COLO829 (cell line): ENCODE data around the gene PCCA.
"Not testable (repeated sequence)": the region's sequence is repeated elsewhere in the genome, so short reads cannot be mapped to it uniquely, and the experiment has no call there.

Experiments
- DNase-seq: peaks from one replicate; pipeline ENCODE4 v3.0.0; 2012; ENCODE audit warnings: low spot score

The PCCA gene

GRCh38 chr13:100304229-100304628 is 215.3 kb downstream of the PCCA start:
- no peak for DNase-seq

DNA sequence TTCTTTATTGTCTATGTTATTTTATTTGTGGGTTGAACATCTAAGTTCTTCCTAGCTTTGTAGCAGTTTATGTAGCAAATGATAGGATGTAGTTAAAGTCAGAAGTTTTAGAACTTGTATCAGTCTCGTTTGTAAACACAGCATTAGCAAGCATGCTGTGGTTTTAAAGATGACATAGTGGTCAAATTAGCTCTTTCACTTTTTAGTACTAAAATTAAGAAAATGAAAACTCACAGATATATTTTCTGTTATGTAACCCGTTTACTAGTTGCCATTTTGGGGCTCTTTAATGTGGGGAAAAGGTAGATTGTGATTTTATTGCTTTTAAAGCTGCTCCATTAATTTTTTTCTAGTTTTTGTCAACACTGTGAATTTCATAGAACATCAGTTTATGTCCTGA is 216.5 kb downstream of the PCCA start:
- no peak for DNase-seq

- no peak for DNase-seq
Measured at GRCh38 chr13:100306030-100306429, 217.1 kb downstream of the PCCA start.

GRCh38 chr13:100306434-100306999 is 217.6 kb downstream of the PCCA start:
- no peak for DNase-seq

DNA sequence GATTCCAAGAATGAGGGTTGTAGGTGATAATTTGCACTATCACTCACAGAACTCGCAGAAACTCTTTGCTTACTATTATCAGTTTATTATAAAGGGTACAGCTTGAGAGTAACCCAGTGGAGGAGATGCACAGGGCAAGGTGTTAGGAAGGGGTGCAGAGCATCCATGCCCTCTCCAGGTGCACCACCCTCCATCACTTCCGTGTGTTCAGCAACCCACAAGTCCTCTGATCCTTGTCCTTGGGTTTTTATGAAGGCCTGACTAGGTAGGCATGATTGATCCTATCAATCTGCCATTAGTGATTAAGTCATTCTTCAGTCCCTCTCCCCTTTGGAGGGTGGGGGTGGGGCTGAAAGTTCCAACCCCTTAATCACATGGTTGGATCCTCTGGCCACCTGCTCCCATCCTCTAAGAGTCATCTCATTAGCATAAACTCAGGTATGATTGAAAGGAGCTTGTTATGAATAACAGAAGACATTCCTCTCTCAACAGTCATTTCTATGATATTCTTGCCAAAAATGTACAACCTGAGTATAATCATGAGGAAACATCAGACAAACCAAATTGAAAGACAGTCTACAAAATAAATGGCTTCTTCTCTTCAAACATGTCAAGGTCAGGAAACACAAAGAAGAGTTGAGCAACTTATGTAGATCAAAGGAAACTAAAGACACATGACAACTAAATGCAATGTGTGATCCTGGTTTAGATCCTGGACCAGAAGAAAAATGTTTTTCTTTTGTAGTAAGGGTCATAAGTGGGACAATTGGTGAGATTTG is 225.4 kb downstream of the PCCA start:
- DNase-seq, result no peak

DNA sequence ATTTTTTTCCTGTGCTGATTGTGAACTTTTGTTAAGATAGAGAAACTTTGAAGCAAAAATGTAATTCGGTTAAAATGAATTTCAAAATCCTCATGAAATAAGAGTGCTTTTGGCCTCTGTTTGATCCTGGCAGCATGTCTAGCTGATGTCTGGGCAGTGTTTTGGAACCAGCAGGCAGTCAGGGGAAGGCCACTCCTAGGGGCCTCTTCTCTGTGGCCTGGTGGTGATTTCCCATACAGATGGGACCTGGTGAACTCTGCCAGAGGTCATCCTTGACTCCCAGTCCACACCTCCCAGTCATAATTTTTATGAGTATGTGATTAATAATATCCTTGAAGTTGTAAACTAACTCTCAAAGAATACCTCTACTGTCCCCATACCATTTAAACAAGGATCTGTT is 226.6 kb downstream of the PCCA start:
- no peak for DNase-seq

GRCh38 chr13:100318473-100318872 is 229.6 kb downstream of the PCCA start:
- DNase-seq, result not testable (repeated sequence)

DNA sequence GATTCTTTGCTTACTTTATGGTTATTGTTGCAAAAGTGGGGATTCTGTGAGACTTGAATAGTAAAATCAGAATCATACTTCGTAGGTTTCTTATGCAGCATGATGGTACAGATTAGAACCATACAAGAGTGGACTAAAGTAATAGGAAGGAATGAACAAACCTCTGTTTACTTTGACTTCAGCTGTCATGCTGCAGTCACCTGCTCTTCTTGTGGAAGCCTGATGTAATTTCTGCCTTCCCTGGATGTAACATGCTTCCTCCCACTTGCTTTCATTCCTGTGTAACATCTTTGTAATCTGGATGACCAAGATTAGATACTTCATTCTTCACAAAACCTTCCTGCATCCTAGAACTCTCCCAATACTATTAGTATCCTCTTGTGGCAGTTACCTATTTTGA is 235.0 kb downstream of the PCCA start:
- no peak for DNase-seq

GRCh38 chr13:100330662-100331061 is 241.8 kb downstream of the PCCA start:
- no peak for DNase-seq

DNA sequence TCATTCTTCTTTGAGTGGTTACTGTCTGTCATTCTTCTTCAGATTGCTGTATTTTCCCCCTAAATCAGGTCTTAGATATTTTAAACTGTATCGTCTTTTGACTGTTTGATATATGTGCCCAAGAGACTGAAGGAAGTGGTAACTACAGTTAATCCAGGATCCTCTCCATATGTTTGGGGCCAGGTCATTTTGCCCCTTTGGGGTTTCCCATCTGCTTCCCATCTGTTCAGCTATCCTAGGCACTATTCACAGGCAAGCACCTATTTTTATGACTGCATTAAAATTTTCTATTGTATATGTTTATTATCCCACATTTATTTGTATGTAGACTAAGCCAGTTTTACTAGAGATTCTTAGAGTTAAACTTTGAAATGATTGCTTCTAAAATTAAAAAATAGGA is 244.2 kb downstream of the PCCA start:
- no peak for DNase-seq

GRCh38 chr13:100334214-100334613 is 245.3 kb downstream of the PCCA start:
- no peak for DNase-seq

DNA sequence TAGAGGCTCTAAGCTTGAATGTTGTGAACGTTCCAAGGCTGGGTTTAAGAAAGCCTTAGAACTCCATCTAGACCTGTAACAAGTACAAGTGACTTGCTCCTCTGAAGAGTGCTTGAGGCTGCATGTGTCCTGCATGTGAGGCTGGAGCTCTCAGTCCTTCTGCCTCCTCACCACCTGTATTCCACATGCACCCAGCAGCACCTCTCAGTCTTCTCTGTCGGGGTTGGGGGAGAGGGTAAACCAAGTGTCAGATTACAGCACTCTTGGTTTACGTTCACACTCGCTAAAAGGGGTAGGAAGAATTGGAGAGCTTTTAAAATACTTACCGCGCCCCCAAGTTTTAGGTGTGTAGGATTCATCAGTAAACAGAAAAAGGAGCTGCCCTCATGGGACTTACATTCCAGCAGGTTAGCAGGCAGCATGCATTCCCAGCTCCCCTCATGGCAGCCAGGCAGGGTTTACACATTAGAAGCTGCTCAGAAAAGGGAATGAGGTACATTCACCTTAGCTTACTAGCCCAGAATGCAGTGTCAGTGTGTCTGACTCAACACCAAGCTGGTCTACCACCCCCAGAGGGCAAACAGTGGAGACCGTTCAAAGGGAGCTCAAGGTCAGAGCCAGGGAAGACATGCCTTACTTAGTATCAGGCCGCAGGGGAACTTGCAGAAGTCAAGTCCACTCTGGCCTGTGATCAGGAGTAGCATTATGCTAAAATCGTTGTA is 248.1 kb downstream of the PCCA start:
- no peak for DNase-seq

- DNase-seq, result no peak
Measured at GRCh38 chr13:100338275-100338674, 249.4 kb downstream of the PCCA start.

DNA sequence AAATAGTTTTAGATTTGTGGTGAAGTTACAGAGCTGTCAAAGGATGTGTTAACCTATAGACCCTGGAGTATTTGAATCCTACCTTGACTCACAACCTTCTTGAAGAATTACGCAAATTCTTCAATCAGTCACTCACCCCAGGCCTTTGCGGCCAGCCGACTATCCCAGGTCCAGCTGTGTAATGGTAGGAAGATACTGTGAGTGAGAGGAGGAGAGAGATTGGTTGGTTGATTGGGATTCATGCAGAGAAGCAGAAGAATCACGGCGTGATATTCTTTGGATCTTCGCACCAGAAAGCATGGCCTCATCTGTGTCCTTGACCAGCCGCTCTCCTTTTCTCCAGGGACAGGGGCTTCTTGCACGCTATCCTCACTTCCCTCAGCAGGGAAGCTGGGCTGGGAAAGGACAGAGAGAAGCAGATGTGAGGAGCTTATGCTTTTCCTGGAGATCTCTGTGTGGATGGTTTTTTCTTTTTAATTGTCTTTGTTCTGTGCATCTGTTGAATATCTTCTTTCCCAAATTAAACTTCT is 250.6 kb downstream of the PCCA start:
- no peak for DNase-seq

DNA sequence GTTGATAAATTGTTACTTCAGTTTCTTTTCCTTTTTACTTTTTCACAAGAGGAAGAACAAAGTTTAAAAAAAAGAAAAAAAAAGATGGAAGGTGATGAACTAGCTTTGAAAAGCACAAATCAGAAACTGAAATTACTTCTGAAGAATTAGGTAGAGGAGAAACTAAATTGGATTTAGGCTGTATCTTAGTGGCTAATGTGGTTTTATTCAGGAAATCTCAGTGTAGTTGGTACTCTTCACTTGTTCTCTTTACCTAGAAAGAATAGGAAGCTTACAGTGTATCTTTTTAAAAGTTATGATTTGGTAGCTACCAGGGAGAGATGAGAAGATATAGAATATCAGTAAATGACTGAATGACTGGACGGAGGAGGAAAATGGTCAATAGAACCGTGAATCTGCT is 252.0 kb downstream of the PCCA start:
- DNase-seq, result no peak

DNA sequence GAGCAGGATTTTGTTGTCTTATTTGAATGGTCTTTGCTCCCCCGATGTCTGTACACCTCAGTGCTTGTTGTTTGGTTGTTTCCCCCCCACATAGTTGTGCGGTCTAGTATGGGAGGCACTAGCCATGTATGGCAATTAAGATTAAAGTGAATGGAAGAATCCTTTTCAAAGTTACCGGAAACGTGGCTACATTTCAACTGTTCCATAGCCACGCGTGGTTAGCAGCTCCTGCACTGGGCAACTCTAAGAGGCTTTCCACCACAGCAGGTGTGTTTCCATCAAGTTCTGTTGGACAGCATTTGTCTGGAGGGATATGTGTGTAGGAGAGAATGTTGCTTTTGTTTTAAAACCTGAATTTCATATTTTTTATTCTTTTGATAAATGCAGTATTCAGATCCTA is 252.4 kb downstream of the PCCA start:
- no peak for DNase-seq

DNA sequence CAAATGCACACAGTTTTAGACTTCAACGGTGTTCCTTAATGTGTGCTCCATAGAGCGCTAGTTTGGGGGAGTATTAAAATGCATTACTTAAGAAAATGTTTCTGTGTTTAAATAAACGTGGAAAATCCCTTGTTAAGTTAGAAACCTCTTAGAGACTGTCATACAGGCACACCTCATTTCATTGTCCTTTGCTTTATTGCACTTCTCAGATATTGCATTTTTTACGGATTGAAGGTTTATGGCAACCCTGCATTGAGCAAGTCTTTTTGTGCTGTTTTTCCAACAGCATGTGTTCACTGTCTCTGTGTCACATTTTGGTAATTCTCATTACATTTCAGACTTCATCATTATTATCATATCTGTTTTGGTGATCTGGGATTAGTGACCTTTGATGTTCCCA is 255.7 kb downstream of the PCCA start:
- DNase-seq, result no peak

GRCh38 chr13:100347968-100348367 is 259.1 kb downstream of the PCCA start:
- no peak for DNase-seq

GRCh38 chr13:100349594-100349993 is 260.7 kb downstream of the PCCA start:
- no peak for DNase-seq

DNA sequence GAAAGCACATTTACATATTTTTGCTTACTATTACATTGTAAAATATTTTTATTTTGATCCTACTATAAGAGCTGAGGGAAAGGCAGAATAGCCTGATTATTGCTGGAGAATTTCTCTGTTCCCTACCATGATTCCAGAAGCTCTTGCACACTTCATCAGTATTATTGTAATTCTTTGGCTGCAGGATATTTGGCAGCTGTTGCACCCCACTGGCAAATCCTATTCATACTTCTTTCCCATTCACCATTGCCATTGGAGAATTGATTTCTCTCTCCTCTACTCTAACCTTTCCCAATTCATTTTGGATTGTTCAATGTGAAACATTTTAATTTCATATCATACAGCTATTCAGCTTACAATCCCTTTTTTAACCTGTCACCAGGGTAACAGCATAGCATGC is 261.7 kb downstream of the PCCA start:
- DNase-seq, result no peak

DNA sequence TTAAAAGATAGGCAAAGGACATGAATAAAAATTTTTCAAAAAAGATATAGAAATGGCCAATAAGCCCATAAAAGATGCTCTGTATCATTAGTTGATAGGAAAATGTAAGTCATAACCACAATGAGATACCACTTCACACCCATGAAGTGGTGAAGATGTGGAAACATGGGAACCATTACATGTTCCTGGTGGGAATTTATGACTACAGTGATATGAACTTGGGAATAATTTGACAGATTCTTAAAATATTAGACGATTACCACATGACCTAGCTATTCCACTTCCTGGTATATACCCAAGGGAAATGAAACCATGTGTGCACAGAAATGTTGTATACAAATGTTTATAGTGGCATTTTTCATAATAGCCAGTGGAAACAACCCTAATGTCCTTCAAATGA is 267.5 kb downstream of the PCCA start:
- no peak for DNase-seq

GRCh38 chr13:100356889-100357288 is 268.0 kb downstream of the PCCA start:
- no peak for DNase-seq

DNA sequence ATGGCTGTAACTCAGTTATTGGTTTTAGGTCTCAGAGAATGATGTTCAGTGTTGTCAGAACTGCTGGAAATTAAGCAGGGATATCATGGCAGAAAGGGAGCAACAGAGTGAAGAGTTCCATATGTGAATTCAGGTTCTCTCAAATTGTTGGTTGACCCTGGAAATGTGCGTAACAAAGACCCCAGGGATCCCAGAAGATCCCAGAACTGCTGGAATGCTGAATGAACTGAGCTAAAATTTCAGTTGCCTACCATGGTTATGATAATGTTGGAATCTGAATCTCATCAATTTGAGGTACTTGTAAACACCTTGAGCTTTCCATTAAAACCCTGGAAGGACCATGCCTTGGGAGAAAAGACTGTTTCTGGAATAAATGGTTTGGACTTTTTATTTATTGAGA is 268.9 kb downstream of the PCCA start:
- no peak for DNase-seq
